GM23338 (cell line): Measurements from ENCODE around the gene ERO1B. TPM values are rescaled to one million over a fixed set of nuclear protein-coding genes. Genes with fewer than 3 reads are reported as not detected.
A peak's percentile ranks its signal among the peaks of the same experiment; 100 is the strongest.

Source experiments
- ATAC-seq: fragments of 200-7000 bp; cut with Tn5 transposase; 3 replicates; pipeline ENCODE4 v1.9.1; 2020
- DNase-seq: peaks from one replicate; pipeline ENCODE4 v3.0.0-alpha.2; 2015; ENCODE audit warnings: low spot score
- H2AFZ ChIP-seq: fragments of 200-600 bp; sonication (generic); 2 replicates; pipeline ENCODE4 v1.8.0; 2016; ENCODE audit warnings: antibody characterized with exemption, mild to moderate bottlenecking, moderate library complexity
- H3F3A ChIP-seq: fragments of 200-600 bp; sonication (generic); replicated peaks from 2 replicates; pipeline ENCODE4 v1.8.0; 2017; ENCODE audit warnings: antibody characterized with exemption, mixed run types, low read depth
- H3K27ac ChIP-seq: fragments of 200-600 bp; sonication (generic); 2 replicates; pipeline ENCODE4 v1.6.1; 2016; ENCODE audit warnings: low read depth
- H3K27me3 ChIP-seq: fragments of 200-600 bp; sonication (generic); 2 replicates; pipeline ENCODE4 v1.8.0; 2016; ENCODE audit warnings: mild to moderate bottlenecking, mixed run types, moderate library complexity; ENCODE audit not compliant: insufficient read depth
- H3K36me3 ChIP-seq: fragments of 200-600 bp; sonication (generic); 2 replicates; pipeline ENCODE4 v1.8.0; 2016; ENCODE audit warnings: mild to moderate bottlenecking; ENCODE audit not compliant: insufficient read depth
- H3K4me1 ChIP-seq: fragments of 200-600 bp; sonication (generic); 2 replicates; pipeline ENCODE4 v1.8.0; 2016; ENCODE audit warnings: mild to moderate bottlenecking, moderate library complexity; ENCODE audit not compliant: insufficient read depth
- H3K4me2 ChIP-seq: fragments of 200-600 bp; sonication (generic); 2 replicates; pipeline ENCODE4 v1.7.1; 2017; ENCODE audit warnings: mixed run types
- H3K4me3 ChIP-seq: fragments of 200-600 bp; sonication (generic); 2 replicates; pipeline ENCODE4 v1.6.1; 2016; ENCODE audit warnings: mixed run types
- H3K79me2 ChIP-seq: fragments of 200-600 bp; sonication (generic); replicated peaks from 2 replicates; pipeline ENCODE4 v1.8.0; 2017; ENCODE audit warnings: mild to moderate bottlenecking; ENCODE audit not compliant: insufficient read depth
- H3K9me2 ChIP-seq: fragments of 200-600 bp; sonication (generic); 2 replicates; pipeline ENCODE4 v1.8.0; 2017; ENCODE audit not compliant: insufficient read depth
- H4K20me1 ChIP-seq: fragments of 200-600 bp; sonication (generic); replicated peaks from 2 replicates; pipeline ENCODE4 v1.8.0; 2017; ENCODE audit warnings: mild to moderate bottlenecking; ENCODE audit not compliant: insufficient read depth
- H3K27ac Mint-ChIP-seq: 2 replicates; pipeline ENCODE4 v1.8.0; 2020; ENCODE audit warnings: inconsistent platforms, mild to moderate bottlenecking, moderate library complexity, mixed read lengths
- H3K27me3 Mint-ChIP-seq: 3 replicates; pipeline ENCODE4 v1.8.0; 2022; ENCODE audit warnings: low read depth, mild to moderate bottlenecking, moderate library complexity, mixed read lengths, inconsistent platforms; ENCODE audit not compliant: insufficient read depth, poor library complexity
- H3K36me3 Mint-ChIP-seq: 3 replicates; pipeline ENCODE4 v1.8.0; 2021; ENCODE audit warnings: low read depth, mild to moderate bottlenecking, inconsistent platforms, moderate library complexity, mixed read lengths
- H3K4me1 Mint-ChIP-seq: 3 replicates; pipeline ENCODE4 v1.8.0; 2020; ENCODE audit warnings: mild to moderate bottlenecking, inconsistent platforms, mixed read lengths
- H3K4me3 Mint-ChIP-seq: 3 replicates; pipeline ENCODE4 v1.8.0; 2021; ENCODE audit warnings: moderate library complexity, mild to moderate bottlenecking, inconsistent platforms, mixed read lengths
- H3K9me3 Mint-ChIP-seq: 3 replicates; pipeline ENCODE4 v1.8.0; 2020; ENCODE audit warnings: moderate library complexity, mild to moderate bottlenecking, inconsistent platforms, mixed read lengths
- EZH2 ChIP-seq: fragments of 200-600 bp; sonication (generic); IDR thresholded peaks from one replicate; pipeline ENCODE4 v1.8.0; 2017; ENCODE audit warnings: antibody characterized with exemption, mild to moderate bottlenecking, low read depth; ENCODE audit not compliant: unreplicated experiment
- EZH2phosphoT487 ChIP-seq: fragments of 200-600 bp; sonication (generic); IDR thresholded peaks from one replicate; pipeline ENCODE4 v1.8.1; 2018; ENCODE audit warnings: antibody characterized with exemption; ENCODE audit not compliant: unreplicated experiment
- JUNB ChIP-seq: IDR thresholded peaks from one replicate; pipeline ENCODE4 v1.6.1; 2016; ENCODE audit warnings: antibody characterized with exemption; ENCODE audit not compliant: unreplicated experiment
- POLR2AphosphoS5 ChIP-seq: IDR thresholded peaks from 2 replicates; pipeline ENCODE4 v1.6.1; 2016; ENCODE audit warnings: antibody characterized with exemption, low read depth
- STAT1 ChIP-seq: IDR thresholded peaks from one replicate; pipeline ENCODE4 v1.6.1; 2016; ENCODE audit warnings: antibody characterized with exemption; ENCODE audit not compliant: unreplicated experiment
- ZNF114 ChIP-seq: fragments of 250-450 bp; sonication (Bioruptor Pico); IDR thresholded peaks from 2 replicates; pipeline ENCODE4 v1.5.0; 2020; ENCODE audit warnings: mild to moderate bottlenecking, moderate library complexity
- ZNF331 ChIP-seq: fragments of 250-450 bp; sonication (Bioruptor Pico); IDR thresholded peaks from 2 replicates; pipeline ENCODE4 v1.5.0; 2020; ENCODE audit warnings: low read depth, mild to moderate bottlenecking, moderate library complexity
- polyA plus RNA-seq: library from polyadenylated mRNA; unstranded; fragments of >200 nt; fragmentation: Nextera tagmentation; extraction: Ambion mirVana; gene quantifications from 2 replicates; pipeline ENCODE4 v1.2.1, GENCODE V29; 2016
- total RNA-seq: library from RNA; depleted of rRNA; stranded (reverse); fragments of >200 nt; shearing (Covaris generic); gene quantifications from 2 replicates; pipeline ENCODE4 v1.2.3, GENCODE V29; 2014
- TF ChIP-seq, protein P1 (sequence below): IDR thresholded peaks from one replicate; pipeline ENCODE4 v1.6.1; 2018; ENCODE audit warnings: antibody characterized with exemption; ENCODE audit not compliant: unreplicated experiment
- TF ChIP-seq, protein P2 (sequence below), 2 experiments: fragments of 200-600 bp in 1 of 2; sonication (generic) in 1 of 2; conservative IDR thresholded peaks; 2 replicates each; pipeline versions ENCODE4 v1.5.1 to v1.6.1; 2016 to 2017; ENCODE audit warnings: antibody characterized with exemption in 2 of 2, low read depth in 2 of 2, mild to moderate bottlenecking in 2 of 2, moderate library complexity in 1 of 2
- TF ChIP-seq, protein P3 (sequence below): fragments of 250-450 bp; sonication (Bioruptor Pico); IDR thresholded peaks from 2 replicates; pipeline ENCODE4 v1.5.0; 2020; ENCODE audit warnings: mild to moderate bottlenecking, moderate library complexity

Gene ERO1B
- total and polyA plus RNA-seq, 2 experiments from 2014 or later, result 2.4 to 3.6 TPM

DNA sequence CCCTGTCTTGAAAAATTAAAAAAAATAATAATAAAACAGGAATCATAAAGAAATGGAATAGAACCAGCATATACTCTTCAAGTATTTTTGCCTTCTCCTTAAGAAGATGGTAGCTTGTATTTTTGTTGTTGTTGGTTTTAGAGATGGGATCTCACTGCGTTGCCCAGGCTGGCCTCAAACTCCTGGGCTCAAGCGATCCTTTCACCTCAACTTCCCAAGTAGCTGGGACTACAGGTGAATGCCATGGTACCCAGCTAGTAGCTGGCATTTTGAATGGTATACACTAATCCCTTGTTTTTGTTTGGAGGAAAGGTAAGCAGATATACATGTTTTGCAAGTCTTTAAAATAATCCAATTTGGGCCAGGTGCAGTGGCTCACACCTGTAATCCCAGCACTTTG, 34.7 kb upstream of the ERO1B start:
- H3K27me3 ChIP-seq, result no peaks in the 10 kb centered on the region
- Mint-ChIP-seq H3K27ac (no peak overlapping the region), H3K9me3 (no peaks in the 10 kb centered on the region; the same call in 2 of the 3 replicates), H3K27me3 (peaks cover 6% of the 10 kb centered on the region), H3K36me3 (no peaks in the 10 kb centered on the region), H3K4me1 (peaks cover 11% of the 10 kb centered on the region), H3K4me3 (no peak overlapping the region)
- H3K9me2 ChIP-seq, result no peaks in the 10 kb centered on the region
- no peak overlapping the region for H3K4me3 ChIP-seq
- ATAC-seq, result no peak
- H3F3A ChIP-seq, result no peaks in the 10 kb centered on the region
- H3K4me2 ChIP-seq, result no peak overlapping the region
- TF ChIP-seq, protein P1, sequence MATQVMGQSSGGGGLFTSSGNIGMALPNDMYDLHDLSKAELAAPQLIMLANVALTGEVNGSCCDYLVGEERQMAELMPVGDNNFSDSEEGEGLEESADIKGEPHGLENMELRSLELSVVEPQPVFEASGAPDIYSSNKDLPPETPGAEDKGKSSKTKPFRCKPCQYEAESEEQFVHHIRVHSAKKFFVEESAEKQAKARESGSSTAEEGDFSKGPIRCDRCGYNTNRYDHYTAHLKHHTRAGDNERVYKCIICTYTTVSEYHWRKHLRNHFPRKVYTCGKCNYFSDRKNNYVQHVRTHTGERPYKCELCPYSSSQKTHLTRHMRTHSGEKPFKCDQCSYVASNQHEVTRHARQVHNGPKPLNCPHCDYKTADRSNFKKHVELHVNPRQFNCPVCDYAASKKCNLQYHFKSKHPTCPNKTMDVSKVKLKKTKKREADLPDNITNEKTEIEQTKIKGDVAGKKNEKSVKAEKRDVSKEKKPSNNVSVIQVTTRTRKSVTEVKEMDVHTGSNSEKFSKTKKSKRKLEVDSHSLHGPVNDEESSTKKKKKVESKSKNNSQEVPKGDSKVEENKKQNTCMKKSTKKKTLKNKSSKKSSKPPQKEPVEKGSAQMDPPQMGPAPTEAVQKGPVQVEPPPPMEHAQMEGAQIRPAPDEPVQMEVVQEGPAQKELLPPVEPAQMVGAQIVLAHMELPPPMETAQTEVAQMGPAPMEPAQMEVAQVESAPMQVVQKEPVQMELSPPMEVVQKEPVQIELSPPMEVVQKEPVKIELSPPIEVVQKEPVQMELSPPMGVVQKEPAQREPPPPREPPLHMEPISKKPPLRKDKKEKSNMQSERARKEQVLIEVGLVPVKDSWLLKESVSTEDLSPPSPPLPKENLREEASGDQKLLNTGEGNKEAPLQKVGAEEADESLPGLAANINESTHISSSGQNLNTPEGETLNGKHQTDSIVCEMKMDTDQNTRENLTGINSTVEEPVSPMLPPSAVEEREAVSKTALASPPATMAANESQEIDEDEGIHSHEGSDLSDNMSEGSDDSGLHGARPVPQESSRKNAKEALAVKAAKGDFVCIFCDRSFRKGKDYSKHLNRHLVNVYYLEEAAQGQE, result no peak
- TF ChIP-seq ZNF114 (CRISPR knock-in tag) (no peak), EZH2phosphoT487 (no peak), STAT1 (no peak), EZH2 (no peak), JUNB (no peak), ZNF331 (CRISPR knock-in tag) (no peak)
- TF ChIP-seq, protein P2, sequence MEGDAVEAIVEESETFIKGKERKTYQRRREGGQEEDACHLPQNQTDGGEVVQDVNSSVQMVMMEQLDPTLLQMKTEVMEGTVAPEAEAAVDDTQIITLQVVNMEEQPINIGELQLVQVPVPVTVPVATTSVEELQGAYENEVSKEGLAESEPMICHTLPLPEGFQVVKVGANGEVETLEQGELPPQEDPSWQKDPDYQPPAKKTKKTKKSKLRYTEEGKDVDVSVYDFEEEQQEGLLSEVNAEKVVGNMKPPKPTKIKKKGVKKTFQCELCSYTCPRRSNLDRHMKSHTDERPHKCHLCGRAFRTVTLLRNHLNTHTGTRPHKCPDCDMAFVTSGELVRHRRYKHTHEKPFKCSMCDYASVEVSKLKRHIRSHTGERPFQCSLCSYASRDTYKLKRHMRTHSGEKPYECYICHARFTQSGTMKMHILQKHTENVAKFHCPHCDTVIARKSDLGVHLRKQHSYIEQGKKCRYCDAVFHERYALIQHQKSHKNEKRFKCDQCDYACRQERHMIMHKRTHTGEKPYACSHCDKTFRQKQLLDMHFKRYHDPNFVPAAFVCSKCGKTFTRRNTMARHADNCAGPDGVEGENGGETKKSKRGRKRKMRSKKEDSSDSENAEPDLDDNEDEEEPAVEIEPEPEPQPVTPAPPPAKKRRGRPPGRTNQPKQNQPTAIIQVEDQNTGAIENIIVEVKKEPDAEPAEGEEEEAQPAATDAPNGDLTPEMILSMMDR (conservative IDR thresholded peaks at IDR 0.05; ENCODE audit: low read depth in 2 of 2), result no peak
- no peaks in the 10 kb centered on the region for H4K20me1 ChIP-seq
- no peak for DNase-seq
- no peak overlapping the region for H2AFZ ChIP-seq
- H3K79me2 ChIP-seq, result no peaks in the 10 kb centered on the region
- no peaks in the 10 kb centered on the region for H3K36me3 ChIP-seq
- H3K4me1 ChIP-seq, result peaks cover 8% of the 10 kb centered on the region; the same call in 1 of the 2 replicates
- no peak overlapping the region for H3K27ac ChIP-seq

DNA sequence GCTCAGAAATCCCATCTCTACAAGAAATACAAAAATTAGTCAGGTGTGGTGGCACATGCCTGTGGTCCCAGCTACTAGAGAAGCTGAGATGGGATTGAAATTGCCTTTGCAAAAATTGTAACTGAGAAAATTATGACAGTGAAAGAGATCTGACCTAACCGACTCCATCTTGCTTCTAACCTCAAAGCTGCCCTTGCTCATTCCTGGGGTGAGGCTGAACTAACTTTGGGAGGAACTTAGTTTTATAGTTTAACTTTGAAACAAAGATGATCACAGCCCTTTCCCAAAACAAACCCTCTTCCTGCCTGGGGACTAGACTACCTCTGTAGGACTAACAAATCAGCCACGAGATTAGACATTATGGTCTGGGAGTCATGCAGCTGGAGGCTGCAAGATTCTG, 33.8 kb upstream of the ERO1B start:
- peaks cover 11% of the 10 kb centered on the region for H3K4me1 Mint-ChIP-seq
- TF ChIP-seq EZH2 (no peak), POLR2AphosphoS5 (no peak)
- TF ChIP-seq, protein P3, sequence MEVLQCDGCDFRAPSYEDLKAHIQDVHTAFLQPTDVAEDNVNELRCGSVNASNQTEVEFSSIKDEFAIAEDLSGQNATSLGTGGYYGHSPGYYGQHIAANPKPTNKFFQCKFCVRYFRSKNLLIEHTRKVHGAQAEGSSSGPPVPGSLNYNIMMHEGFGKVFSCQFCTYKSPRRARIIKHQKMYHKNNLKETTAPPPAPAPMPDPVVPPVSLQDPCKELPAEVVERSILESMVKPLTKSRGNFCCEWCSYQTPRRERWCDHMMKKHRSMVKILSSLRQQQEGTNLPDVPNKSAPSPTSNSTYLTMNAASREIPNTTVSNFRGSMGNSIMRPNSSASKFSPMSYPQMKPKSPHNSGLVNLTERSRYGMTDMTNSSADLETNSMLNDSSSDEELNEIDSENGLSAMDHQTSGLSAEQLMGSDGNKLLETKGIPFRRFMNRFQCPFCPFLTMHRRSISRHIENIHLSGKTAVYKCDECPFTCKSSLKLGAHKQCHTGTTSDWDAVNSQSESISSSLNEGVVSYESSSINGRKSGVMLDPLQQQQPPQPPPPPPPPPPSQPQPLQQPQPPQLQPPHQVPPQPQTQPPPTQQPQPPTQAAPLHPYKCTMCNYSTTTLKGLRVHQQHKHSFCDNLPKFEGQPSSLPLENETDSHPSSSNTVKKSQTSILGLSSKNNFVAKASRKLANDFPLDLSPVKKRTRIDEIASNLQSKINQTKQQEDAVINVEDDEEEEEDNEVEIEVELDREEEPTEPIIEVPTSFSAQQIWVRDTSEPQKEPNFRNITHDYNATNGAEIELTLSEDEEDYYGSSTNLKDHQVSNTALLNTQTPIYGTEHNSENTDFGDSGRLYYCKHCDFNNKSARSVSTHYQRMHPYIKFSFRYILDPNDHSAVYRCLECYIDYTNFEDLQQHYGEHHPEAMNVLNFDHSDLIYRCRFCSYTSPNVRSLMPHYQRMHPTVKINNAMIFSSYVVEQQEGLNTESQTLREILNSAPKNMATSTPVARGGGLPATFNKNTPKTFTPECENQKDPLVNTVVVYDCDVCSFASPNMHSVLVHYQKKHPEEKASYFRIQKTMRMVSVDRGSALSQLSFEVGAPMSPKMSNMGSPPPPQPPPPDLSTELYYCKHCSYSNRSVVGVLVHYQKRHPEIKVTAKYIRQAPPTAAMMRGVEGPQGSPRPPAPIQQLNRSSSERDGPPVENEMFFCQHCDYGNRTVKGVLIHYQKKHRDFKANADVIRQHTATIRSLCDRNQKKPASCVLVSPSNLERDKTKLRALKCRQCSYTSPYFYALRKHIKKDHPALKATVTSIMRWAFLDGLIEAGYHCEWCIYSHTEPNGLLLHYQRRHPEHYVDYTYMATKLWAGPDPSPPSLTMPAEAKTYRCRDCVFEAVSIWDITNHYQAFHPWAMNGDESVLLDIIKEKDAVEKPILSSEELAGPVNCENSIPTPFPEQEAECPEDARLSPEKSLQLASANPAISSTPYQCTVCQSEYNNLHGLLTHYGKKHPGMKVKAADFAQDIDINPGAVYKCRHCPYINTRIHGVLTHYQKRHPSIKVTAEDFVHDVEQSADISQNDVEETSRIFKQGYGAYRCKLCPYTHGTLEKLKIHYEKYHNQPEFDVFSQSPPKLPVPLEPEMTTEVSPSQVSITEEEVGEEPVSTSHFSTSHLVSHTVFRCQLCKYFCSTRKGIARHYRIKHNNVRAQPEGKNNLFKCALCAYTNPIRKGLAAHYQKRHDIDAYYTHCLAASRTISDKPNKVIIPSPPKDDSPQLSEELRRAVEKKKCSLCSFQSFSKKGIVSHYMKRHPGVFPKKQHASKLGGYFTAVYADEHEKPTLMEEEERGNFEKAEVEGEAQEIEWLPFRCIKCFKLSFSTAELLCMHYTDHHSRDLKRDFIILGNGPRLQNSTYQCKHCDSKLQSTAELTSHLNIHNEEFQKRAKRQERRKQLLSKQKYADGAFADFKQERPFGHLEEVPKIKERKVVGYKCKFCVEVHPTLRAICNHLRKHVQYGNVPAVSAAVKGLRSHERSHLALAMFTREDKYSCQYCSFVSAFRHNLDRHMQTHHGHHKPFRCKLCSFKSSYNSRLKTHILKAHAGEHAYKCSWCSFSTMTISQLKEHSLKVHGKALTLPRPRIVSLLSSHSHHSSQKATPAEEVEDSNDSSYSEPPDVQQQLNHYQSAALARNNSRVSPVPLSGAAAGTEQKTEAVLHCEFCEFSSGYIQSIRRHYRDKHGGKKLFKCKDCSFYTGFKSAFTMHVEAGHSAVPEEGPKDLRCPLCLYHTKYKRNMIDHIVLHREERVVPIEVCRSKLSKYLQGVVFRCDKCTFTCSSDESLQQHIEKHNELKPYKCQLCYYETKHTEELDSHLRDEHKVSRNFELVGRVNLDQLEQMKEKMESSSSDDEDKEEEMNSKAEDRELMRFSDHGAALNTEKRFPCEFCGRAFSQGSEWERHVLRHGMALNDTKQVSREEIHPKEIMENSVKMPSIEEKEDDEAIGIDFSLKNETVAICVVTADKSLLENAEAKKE (CRISPR knock-in tag), result no peak

More for the DNA sequence above, 33.8 kb upstream of the ERO1B start:
- H3K4me3 ChIP-seq, result no peak overlapping the region
- no peak overlapping the region for H3K27ac ChIP-seq
- no peaks in the 10 kb centered on the region for H3K36me3 ChIP-seq
- Mint-ChIP-seq H3K4me3 (no peak overlapping the region), H3K27me3 (peaks cover 6% of the 10 kb centered on the region), H3K36me3 (no peaks in the 10 kb centered on the region), H3K9me3 (no peaks in the 10 kb centered on the region), H3K27ac (no peak overlapping the region)
- H3F3A ChIP-seq, result no peaks in the 10 kb centered on the region
- no peaks in the 10 kb centered on the region for H3K27me3 ChIP-seq
- H3K79me2 ChIP-seq, result no peaks in the 10 kb centered on the region
- ATAC-seq (no peak), DNase-seq (no peak)
- H3K9me2 ChIP-seq, result no peaks in the 10 kb centered on the region
- peak overlapping the region; percentile 63 for H2AFZ ChIP-seq
- H4K20me1 ChIP-seq, result no peaks in the 10 kb centered on the region
- H3K4me1 ChIP-seq, result peaks cover 8% of the 10 kb centered on the region; the same call in 1 of the 2 replicates
- H3K4me2 ChIP-seq, result no peak overlapping the region
